H9 (cell line): ENCODE results near the gene CRHBP. TPM values are rescaled to one million over a fixed set of nuclear protein-coding genes. Genes with fewer than 3 reads are reported as not detected.
"Not testable (repeated sequence)": the region's sequence is repeated elsewhere in the genome, so short reads cannot be mapped to it uniquely, and the experiment has no call there.

Experiments used
- DNase-seq: peaks from one replicate; pipeline ENCODE4 v3.0.0-alpha.2; 2017
- H2AFZ ChIP-seq: one replicate; pipeline ENCODE4 v1.6.1; 2013; ENCODE audit warnings: mild to moderate bottlenecking, low read length, control low read depth, moderate library complexity
- H2AK5ac ChIP-seq: 2 replicates; pipeline ENCODE4 v1.6.1; 2013; ENCODE audit warnings: low read length, control low read depth, mixed read lengths; ENCODE audit not compliant: insufficient read length
- H2BK120ac ChIP-seq: one replicate; pipeline ENCODE4 v1.6.1; 2013; ENCODE audit warnings: low read depth, mild to moderate bottlenecking, low read length, control low read depth, inconsistent platforms; ENCODE audit not compliant: poor library complexity, severe bottlenecking
- H2BK12ac ChIP-seq: 2 replicates; pipeline ENCODE4 v1.6.1; 2013; ENCODE audit warnings: low read length, control low read depth, mixed read lengths, low read depth; ENCODE audit not compliant: insufficient read length
- H2BK15ac ChIP-seq: 2 replicates; pipeline ENCODE4 v1.6.1; 2013; ENCODE audit warnings: low read depth, low read length, control low read depth
- H2BK20ac ChIP-seq: one replicate; pipeline ENCODE4 v1.6.1; 2013; ENCODE audit warnings: low read depth, mild to moderate bottlenecking, low read length, control low read depth, inconsistent platforms; ENCODE audit not compliant: poor library complexity, severe bottlenecking
- H2BK5ac ChIP-seq: 2 replicates; pipeline ENCODE4 v1.6.1; 2013; ENCODE audit warnings: low read length, control low read depth, mixed read lengths; ENCODE audit not compliant: insufficient read length
- H3K14ac ChIP-seq: 2 replicates; pipeline ENCODE4 v1.6.1; 2013; ENCODE audit warnings: low read length, control low read depth; ENCODE audit not compliant: insufficient read depth
- H3K18ac ChIP-seq: 2 replicates; pipeline ENCODE4 v1.6.1; 2013; ENCODE audit warnings: low read depth, mild to moderate bottlenecking, mixed read lengths, low read length, control low read depth; ENCODE audit not compliant: insufficient read length
- H3K23ac ChIP-seq: 2 replicates; pipeline ENCODE4 v1.6.1; 2013; ENCODE audit warnings: low read length, control low read depth, mixed read lengths, low read depth; ENCODE audit not compliant: insufficient read length
- H3K23me2 ChIP-seq: 2 replicates; pipeline ENCODE4 v1.6.1; 2013; ENCODE audit warnings: low read depth, mild to moderate bottlenecking, mixed read lengths, low read length, control low read depth; ENCODE audit not compliant: insufficient read length, poor library complexity, severe bottlenecking
- H3K27ac ChIP-seq: 2 replicates; pipeline ENCODE4 v1.5.1; 2013; ENCODE audit warnings: low read length, control low read depth, mixed read lengths, low read depth; ENCODE audit not compliant: insufficient read length
- H3K27me3 ChIP-seq: 2 replicates; pipeline ENCODE4 v1.6.1; 2013; ENCODE audit warnings: low read length, control low read depth, inconsistent platforms; ENCODE audit not compliant: insufficient read depth
- H3K4ac ChIP-seq: 2 replicates; pipeline ENCODE4 v1.6.1; 2013; ENCODE audit warnings: low read depth, mild to moderate bottlenecking, control low read depth, inconsistent platforms, low read length, moderate library complexity
- H3K4me1 ChIP-seq: 2 replicates; pipeline ENCODE4 v1.6.1; 2013; ENCODE audit warnings: low read length, control low read depth, inconsistent platforms; ENCODE audit not compliant: insufficient read depth
- H3K4me2 ChIP-seq: 2 replicates; pipeline ENCODE4 v1.6.1; 2013; ENCODE audit warnings: low read length, control low read depth, mixed read lengths; ENCODE audit not compliant: insufficient read length, insufficient read depth
- H3K56ac ChIP-seq: 2 replicates; pipeline ENCODE4 v1.6.1; 2013; ENCODE audit warnings: low read depth, mild to moderate bottlenecking, mixed read lengths, low read length, control low read depth; ENCODE audit not compliant: insufficient read length
- H3K79me1 ChIP-seq: 2 replicates; pipeline ENCODE4 v1.6.1; 2013; ENCODE audit warnings: low read depth, mild to moderate bottlenecking, moderate library complexity, low read length, control low read depth, inconsistent platforms; ENCODE audit not compliant: insufficient read depth, poor library complexity, severe bottlenecking
- H3K79me2 ChIP-seq: 2 replicates; pipeline ENCODE4 v1.6.1; 2013; ENCODE audit warnings: low read length, control low read depth, inconsistent platforms; ENCODE audit not compliant: insufficient read depth
- H3K9ac ChIP-seq: 2 replicates; pipeline ENCODE4 v1.6.1; 2013; ENCODE audit warnings: low read length, control low read depth, mixed read lengths; ENCODE audit not compliant: insufficient read length; ENCODE audit errors: extremely low read depth
- H3K9me3 ChIP-seq: one replicate; pipeline ENCODE4 v1.6.1; 2013; ENCODE audit warnings: low read depth, low read length, inconsistent platforms; ENCODE audit not compliant: control insufficient read depth
- H3T11ph ChIP-seq: one replicate; pipeline ENCODE4 v1.6.1; 2013; ENCODE audit warnings: mild to moderate bottlenecking, low read length, control low read depth, inconsistent platforms
- H4K20me1 ChIP-seq: one replicate; pipeline ENCODE4 v1.6.1; 2013; ENCODE audit not compliant: control insufficient read depth, insufficient read length, insufficient read depth
- H4K5ac ChIP-seq: 2 replicates; pipeline ENCODE4 v1.6.1; 2013; ENCODE audit warnings: low read depth, mild to moderate bottlenecking, mixed read lengths, low read length, control low read depth; ENCODE audit not compliant: insufficient read length
- H4K8ac ChIP-seq: replicated peaks from 2 replicates; pipeline ENCODE4 v1.6.1; 2013; ENCODE audit warnings: low read length, control low read depth, mixed read lengths, low read depth; ENCODE audit not compliant: insufficient read length
- H4K91ac ChIP-seq: 2 replicates; pipeline ENCODE4 v1.6.1; 2013; ENCODE audit warnings: low read depth, mild to moderate bottlenecking, moderate library complexity, mixed read lengths, low read length, control low read depth; ENCODE audit not compliant: insufficient read length
- H3K27ac Mint-ChIP-seq, 3 experiments: 2 replicates in 2 of 3; 3 replicates in 1 of 3; pipeline ENCODE4 v1.8.0; 2020 to 2021; ENCODE audit warnings: mixed read lengths in 3 of 3, mild to moderate bottlenecking in 1 of 3, moderate library complexity in 1 of 3
- H3K27me3 Mint-ChIP-seq: 2 replicates; pipeline ENCODE4 v1.8.0; 2021; ENCODE audit warnings: low read depth, mild to moderate bottlenecking, moderate library complexity, mixed read lengths
- H3K36me3 Mint-ChIP-seq, 3 experiments: 2 replicates in 2 of 3; 3 replicates in 1 of 3; pipeline ENCODE4 v1.8.0; 2020 to 2021; ENCODE audit warnings: low read depth in 3 of 3, mixed read lengths in 3 of 3; ENCODE audit not compliant: insufficient read depth in 1 of 3
- H3K4me1 Mint-ChIP-seq, 2 experiments: 2 replicates each; pipeline ENCODE4 v1.8.0; 2020; ENCODE audit warnings: mixed read lengths in 2 of 2
- H3K4me3 Mint-ChIP-seq, 2 experiments: 2 replicates in 1 of 2; 3 replicates in 1 of 2; pipeline ENCODE4 v1.8.0; 2020 to 2021; ENCODE audit warnings: mild to moderate bottlenecking in 2 of 2, mixed read lengths in 2 of 2, moderate library complexity in 1 of 2
- H3K9me3 Mint-ChIP-seq, 2 experiments: 2 replicates in 1 of 2; 3 replicates in 1 of 2; pipeline ENCODE4 v1.8.0; 2020; ENCODE audit warnings: mild to moderate bottlenecking in 2 of 2, mixed read lengths in 2 of 2, moderate library complexity in 1 of 2
- WGBS: extraction: QIAGEN DNeasy Blood & Tissue Kit; methylation state at CpG from one replicate; pipeline ENCODE4 v1.1.7; 2013; ENCODE audit warnings: missing lambda C conversion rate, low lambda C conversion rate, mixed read lengths; ENCODE audit not compliant: insufficient read length; ENCODE audit errors: extremely low coverage; 5-methylcytosine and 5-hydroxymethylcytosine counted together
- total RNA-seq: library from RNA; stranded (reverse); gene quantifications from 2 replicates; pipeline ENCODE4 v1.2.1, GENCODE V29; 2021

CRHBP gene
- total RNA-seq, 1 experiment from 2014 or later, result not detected

DNA sequence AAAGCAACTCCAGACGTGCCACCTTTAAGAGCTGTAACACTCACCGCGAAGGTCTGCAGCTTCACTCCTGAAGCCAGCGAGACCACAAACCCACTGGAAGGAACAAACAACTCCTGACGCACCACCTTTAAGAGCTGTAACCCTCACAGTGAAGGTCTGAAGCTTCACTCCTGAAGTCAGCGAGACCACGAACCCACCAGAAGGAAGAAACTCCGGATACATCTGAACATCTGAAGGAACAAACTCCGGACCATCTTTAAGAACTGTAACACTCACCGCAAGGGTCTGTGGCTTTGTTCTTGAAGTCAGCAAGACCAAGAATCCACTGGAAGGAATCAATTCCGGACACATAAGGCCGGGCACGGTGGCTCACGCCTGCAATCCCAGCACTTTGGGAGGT, 38.2 kb upstream of the CRHBP start:
- H2BK12ac ChIP-seq, H2AK5ac ChIP-seq, H4K20me1 ChIP-seq, H3K79me1 ChIP-seq, DNase-seq, H3K14ac ChIP-seq, H4K91ac ChIP-seq, H4K8ac ChIP-seq, H3K4ac ChIP-seq, H3K56ac ChIP-seq, H3K18ac ChIP-seq, H2BK120ac ChIP-seq, H2BK15ac ChIP-seq, H3K4me3 Mint-ChIP-seq, H2BK20ac ChIP-seq, H3K27me3 Mint-ChIP-seq, H2BK5ac ChIP-seq, H3K27ac Mint-ChIP-seq, H4K5ac ChIP-seq, H3K4me2 ChIP-seq, H2AFZ ChIP-seq, H3K23me2 ChIP-seq, H3K27me3 ChIP-seq, H3K4me1 Mint-ChIP-seq, H3K9ac ChIP-seq, H3K4me1 ChIP-seq, H3K9me3 ChIP-seq, H3T11ph ChIP-seq, H3K23ac ChIP-seq, H3K36me3 Mint-ChIP-seq, H3K79me2 ChIP-seq, H3K27ac ChIP-seq: not testable (repeated sequence)
- H3K9me3 Mint-ChIP-seq, result peaks cover 4 to 11% of the 10 kb centered on the region in 2 experiments
- no CpG with 5 or more reads among the region's 14 CpGs for WGBS
